DMS153 (cell line): Measurements from ENCODE around the gene PTPRT.

Experiments used
- DNase-seq: peaks from one replicate; lab custom pipeline; 2025; lab: John Stamatoyannopoulos, UW

Gene PTPRT

GRCh38 chr20:42043921-42044320 lies 1145.8 kb downstream of the PTPRT start:
- DNase-seq = no peak

GRCh38 chr20:42041000-42041565 lies 1148.6 kb downstream of the PTPRT start:
- DNase-seq = no peak

- no peak for DNase-seq
Observed at GRCh38 chr20:42027746-42028268, 1161.9 kb downstream of the PTPRT start.

- DNase-seq = no peak
Observed at GRCh38 chr20:42026599-42026998, 1163.1 kb downstream of the PTPRT start.

GRCh38 chr20:42024653-42025052 lies 1165.1 kb downstream of the PTPRT start:
- DNase-seq = no peak
